GM23338 (cell line): ENCODE data around the gene TMEM131L.

Source experiments
- CREB1 ChIP-seq: fragments of 250-450 bp; sonication (Bioruptor Pico); IDR thresholded peaks from 2 replicates; pipeline ENCODE4 v1.5.0; 2020; ENCODE audit warnings: low read depth, mild to moderate bottlenecking, moderate library complexity
- EZH2 ChIP-seq: fragments of 200-600 bp; sonication (generic); IDR thresholded peaks from one replicate; pipeline ENCODE4 v1.8.0; 2017; ENCODE audit warnings: antibody characterized with exemption, mild to moderate bottlenecking, low read depth; ENCODE audit not compliant: unreplicated experiment
- EZH2phosphoT487 ChIP-seq: fragments of 200-600 bp; sonication (generic); IDR thresholded peaks from one replicate; pipeline ENCODE4 v1.8.1; 2018; ENCODE audit warnings: antibody characterized with exemption; ENCODE audit not compliant: unreplicated experiment
- JUNB ChIP-seq: IDR thresholded peaks from one replicate; pipeline ENCODE4 v1.6.1; 2016; ENCODE audit warnings: antibody characterized with exemption; ENCODE audit not compliant: unreplicated experiment
- POLR2AphosphoS5 ChIP-seq: IDR thresholded peaks from 2 replicates; pipeline ENCODE4 v1.6.1; 2016; ENCODE audit warnings: antibody characterized with exemption, low read depth
- ZNF114 ChIP-seq: fragments of 250-450 bp; sonication (Bioruptor Pico); IDR thresholded peaks from 2 replicates; pipeline ENCODE4 v1.5.0; 2020; ENCODE audit warnings: mild to moderate bottlenecking, moderate library complexity
- TF ChIP-seq, protein P1 (sequence below), 2 experiments: fragments of 200-600 bp in 1 of 2; sonication (generic) in 1 of 2; conservative IDR thresholded peaks; 2 replicates each; pipeline versions ENCODE4 v1.5.1 to v1.6.1; 2016 to 2017; ENCODE audit warnings: antibody characterized with exemption in 2 of 2, low read depth in 2 of 2, mild to moderate bottlenecking in 2 of 2, moderate library complexity in 1 of 2
- TF ChIP-seq, protein P2 (sequence below): IDR thresholded peaks from one replicate; pipeline ENCODE4 v1.6.1; 2018; ENCODE audit warnings: antibody characterized with exemption; ENCODE audit not compliant: unreplicated experiment
- TF ChIP-seq, protein P3 (sequence below): fragments of 250-450 bp; sonication (Bioruptor Pico); IDR thresholded peaks from 2 replicates; pipeline ENCODE4 v1.5.0; 2020; ENCODE audit warnings: mild to moderate bottlenecking, moderate library complexity
- TF ChIP-seq, protein P4 (sequence below): IDR thresholded peaks from 2 replicates; pipeline ENCODE4 v1.6.1; 2016; ENCODE audit warnings: antibody characterized with exemption

DNA sequence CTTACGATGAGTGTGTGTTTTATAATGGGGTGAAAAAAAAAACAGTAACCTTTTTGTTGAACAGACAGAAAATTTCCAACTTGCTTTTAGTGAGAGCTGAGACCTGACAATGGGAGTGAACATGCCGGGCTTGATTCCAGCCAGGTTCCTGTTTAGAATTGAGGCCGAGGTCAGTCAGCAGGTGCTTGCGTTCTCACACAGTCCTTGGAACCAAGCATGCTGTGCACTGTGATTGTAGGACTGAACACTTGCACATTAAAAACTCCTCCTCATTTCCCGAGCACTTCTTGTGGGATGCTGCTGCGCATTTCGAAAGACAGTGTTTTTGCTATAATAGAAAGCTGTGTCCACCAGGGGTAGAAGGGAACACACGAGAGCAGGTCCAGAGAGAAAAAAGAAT, 51.8 kb downstream of the TMEM131L start:
- TF ChIP-seq, protein P1, sequence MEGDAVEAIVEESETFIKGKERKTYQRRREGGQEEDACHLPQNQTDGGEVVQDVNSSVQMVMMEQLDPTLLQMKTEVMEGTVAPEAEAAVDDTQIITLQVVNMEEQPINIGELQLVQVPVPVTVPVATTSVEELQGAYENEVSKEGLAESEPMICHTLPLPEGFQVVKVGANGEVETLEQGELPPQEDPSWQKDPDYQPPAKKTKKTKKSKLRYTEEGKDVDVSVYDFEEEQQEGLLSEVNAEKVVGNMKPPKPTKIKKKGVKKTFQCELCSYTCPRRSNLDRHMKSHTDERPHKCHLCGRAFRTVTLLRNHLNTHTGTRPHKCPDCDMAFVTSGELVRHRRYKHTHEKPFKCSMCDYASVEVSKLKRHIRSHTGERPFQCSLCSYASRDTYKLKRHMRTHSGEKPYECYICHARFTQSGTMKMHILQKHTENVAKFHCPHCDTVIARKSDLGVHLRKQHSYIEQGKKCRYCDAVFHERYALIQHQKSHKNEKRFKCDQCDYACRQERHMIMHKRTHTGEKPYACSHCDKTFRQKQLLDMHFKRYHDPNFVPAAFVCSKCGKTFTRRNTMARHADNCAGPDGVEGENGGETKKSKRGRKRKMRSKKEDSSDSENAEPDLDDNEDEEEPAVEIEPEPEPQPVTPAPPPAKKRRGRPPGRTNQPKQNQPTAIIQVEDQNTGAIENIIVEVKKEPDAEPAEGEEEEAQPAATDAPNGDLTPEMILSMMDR (conservative IDR thresholded peaks at IDR 0.05; ENCODE audit: low read depth in 2 of 2) = no peak
- TF ChIP-seq CREB1 (CRISPR knock-in tag) (no peak), EZH2 (no peak), EZH2phosphoT487 (no peak), POLR2AphosphoS5 (no peak), ZNF114 (CRISPR knock-in tag) (no peak), JUNB (no peak)
- TF ChIP-seq, protein P2, sequence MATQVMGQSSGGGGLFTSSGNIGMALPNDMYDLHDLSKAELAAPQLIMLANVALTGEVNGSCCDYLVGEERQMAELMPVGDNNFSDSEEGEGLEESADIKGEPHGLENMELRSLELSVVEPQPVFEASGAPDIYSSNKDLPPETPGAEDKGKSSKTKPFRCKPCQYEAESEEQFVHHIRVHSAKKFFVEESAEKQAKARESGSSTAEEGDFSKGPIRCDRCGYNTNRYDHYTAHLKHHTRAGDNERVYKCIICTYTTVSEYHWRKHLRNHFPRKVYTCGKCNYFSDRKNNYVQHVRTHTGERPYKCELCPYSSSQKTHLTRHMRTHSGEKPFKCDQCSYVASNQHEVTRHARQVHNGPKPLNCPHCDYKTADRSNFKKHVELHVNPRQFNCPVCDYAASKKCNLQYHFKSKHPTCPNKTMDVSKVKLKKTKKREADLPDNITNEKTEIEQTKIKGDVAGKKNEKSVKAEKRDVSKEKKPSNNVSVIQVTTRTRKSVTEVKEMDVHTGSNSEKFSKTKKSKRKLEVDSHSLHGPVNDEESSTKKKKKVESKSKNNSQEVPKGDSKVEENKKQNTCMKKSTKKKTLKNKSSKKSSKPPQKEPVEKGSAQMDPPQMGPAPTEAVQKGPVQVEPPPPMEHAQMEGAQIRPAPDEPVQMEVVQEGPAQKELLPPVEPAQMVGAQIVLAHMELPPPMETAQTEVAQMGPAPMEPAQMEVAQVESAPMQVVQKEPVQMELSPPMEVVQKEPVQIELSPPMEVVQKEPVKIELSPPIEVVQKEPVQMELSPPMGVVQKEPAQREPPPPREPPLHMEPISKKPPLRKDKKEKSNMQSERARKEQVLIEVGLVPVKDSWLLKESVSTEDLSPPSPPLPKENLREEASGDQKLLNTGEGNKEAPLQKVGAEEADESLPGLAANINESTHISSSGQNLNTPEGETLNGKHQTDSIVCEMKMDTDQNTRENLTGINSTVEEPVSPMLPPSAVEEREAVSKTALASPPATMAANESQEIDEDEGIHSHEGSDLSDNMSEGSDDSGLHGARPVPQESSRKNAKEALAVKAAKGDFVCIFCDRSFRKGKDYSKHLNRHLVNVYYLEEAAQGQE = no peak
- TF ChIP-seq, protein P3, sequence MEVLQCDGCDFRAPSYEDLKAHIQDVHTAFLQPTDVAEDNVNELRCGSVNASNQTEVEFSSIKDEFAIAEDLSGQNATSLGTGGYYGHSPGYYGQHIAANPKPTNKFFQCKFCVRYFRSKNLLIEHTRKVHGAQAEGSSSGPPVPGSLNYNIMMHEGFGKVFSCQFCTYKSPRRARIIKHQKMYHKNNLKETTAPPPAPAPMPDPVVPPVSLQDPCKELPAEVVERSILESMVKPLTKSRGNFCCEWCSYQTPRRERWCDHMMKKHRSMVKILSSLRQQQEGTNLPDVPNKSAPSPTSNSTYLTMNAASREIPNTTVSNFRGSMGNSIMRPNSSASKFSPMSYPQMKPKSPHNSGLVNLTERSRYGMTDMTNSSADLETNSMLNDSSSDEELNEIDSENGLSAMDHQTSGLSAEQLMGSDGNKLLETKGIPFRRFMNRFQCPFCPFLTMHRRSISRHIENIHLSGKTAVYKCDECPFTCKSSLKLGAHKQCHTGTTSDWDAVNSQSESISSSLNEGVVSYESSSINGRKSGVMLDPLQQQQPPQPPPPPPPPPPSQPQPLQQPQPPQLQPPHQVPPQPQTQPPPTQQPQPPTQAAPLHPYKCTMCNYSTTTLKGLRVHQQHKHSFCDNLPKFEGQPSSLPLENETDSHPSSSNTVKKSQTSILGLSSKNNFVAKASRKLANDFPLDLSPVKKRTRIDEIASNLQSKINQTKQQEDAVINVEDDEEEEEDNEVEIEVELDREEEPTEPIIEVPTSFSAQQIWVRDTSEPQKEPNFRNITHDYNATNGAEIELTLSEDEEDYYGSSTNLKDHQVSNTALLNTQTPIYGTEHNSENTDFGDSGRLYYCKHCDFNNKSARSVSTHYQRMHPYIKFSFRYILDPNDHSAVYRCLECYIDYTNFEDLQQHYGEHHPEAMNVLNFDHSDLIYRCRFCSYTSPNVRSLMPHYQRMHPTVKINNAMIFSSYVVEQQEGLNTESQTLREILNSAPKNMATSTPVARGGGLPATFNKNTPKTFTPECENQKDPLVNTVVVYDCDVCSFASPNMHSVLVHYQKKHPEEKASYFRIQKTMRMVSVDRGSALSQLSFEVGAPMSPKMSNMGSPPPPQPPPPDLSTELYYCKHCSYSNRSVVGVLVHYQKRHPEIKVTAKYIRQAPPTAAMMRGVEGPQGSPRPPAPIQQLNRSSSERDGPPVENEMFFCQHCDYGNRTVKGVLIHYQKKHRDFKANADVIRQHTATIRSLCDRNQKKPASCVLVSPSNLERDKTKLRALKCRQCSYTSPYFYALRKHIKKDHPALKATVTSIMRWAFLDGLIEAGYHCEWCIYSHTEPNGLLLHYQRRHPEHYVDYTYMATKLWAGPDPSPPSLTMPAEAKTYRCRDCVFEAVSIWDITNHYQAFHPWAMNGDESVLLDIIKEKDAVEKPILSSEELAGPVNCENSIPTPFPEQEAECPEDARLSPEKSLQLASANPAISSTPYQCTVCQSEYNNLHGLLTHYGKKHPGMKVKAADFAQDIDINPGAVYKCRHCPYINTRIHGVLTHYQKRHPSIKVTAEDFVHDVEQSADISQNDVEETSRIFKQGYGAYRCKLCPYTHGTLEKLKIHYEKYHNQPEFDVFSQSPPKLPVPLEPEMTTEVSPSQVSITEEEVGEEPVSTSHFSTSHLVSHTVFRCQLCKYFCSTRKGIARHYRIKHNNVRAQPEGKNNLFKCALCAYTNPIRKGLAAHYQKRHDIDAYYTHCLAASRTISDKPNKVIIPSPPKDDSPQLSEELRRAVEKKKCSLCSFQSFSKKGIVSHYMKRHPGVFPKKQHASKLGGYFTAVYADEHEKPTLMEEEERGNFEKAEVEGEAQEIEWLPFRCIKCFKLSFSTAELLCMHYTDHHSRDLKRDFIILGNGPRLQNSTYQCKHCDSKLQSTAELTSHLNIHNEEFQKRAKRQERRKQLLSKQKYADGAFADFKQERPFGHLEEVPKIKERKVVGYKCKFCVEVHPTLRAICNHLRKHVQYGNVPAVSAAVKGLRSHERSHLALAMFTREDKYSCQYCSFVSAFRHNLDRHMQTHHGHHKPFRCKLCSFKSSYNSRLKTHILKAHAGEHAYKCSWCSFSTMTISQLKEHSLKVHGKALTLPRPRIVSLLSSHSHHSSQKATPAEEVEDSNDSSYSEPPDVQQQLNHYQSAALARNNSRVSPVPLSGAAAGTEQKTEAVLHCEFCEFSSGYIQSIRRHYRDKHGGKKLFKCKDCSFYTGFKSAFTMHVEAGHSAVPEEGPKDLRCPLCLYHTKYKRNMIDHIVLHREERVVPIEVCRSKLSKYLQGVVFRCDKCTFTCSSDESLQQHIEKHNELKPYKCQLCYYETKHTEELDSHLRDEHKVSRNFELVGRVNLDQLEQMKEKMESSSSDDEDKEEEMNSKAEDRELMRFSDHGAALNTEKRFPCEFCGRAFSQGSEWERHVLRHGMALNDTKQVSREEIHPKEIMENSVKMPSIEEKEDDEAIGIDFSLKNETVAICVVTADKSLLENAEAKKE (CRISPR knock-in tag) = no peak
- TF ChIP-seq, protein P4, sequence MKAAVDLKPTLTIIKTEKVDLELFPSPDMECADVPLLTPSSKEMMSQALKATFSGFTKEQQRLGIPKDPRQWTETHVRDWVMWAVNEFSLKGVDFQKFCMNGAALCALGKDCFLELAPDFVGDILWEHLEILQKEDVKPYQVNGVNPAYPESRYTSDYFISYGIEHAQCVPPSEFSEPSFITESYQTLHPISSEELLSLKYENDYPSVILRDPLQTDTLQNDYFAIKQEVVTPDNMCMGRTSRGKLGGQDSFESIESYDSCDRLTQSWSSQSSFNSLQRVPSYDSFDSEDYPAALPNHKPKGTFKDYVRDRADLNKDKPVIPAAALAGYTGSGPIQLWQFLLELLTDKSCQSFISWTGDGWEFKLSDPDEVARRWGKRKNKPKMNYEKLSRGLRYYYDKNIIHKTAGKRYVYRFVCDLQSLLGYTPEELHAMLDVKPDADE = no peak
